PC-3 (cell line): ENCODE results near the gene PLXNA2. TPM values are rescaled to one million over a fixed set of nuclear protein-coding genes. Genes with fewer than 3 reads are reported as not detected.

Source experiments
- ATAC-seq: fragments of 200-7000 bp; cut with Tn5 transposase; 2 replicates; pipeline ENCODE4 v1.9.1; 2020; ENCODE audit warnings: mild to moderate bottlenecking, moderate library complexity
- BruUV-seq: library from RNA; stranded (reverse); fragments of 400-500 nt; replicated peaks from 2 replicates; lab custom pipeline; 2021; lab: Mats Ljungman, UMichigan
- CTCF ChIA-PET: fragments of 300-600 bp; sonication (Branson Sonifier 250); formaldehyde crosslinking; loops from one replicate; lab custom pipeline; 2022; ENCODE audit warnings: antibody characterized with exemption; lab: Charles Lee
- POLR2A ChIA-PET: fragments of 300-600 bp; sonication (Branson Sonifier 250); formaldehyde crosslinking; loops from one replicate; lab custom pipeline; 2022; ENCODE audit warnings: antibody characterized with exemption; ENCODE audit not compliant: unreplicated experiment; lab: Charles Lee
- DNase-seq: peaks from one replicate; pipeline ENCODE4 v3.0.0-alpha.2; 2015
- H2AFZ ChIP-seq: fragments of 300-600 bp; sonication (generic); 2 replicates; pipeline ENCODE4 v1.6.0; 2016; ENCODE audit warnings: antibody characterized with exemption, low read length
- H3F3A ChIP-seq: fragments of 300-600 bp; sonication (generic); one replicate; pipeline ENCODE4 v1.6.0; 2017; ENCODE audit warnings: antibody characterized with exemption, low read length, control low read depth, mild to moderate bottlenecking; ENCODE audit not compliant: unreplicated experiment
- H3K27ac ChIP-seq: fragments of 300-600 bp; sonication (generic); 2 replicates; pipeline ENCODE4 v1.5.1; 2016; ENCODE audit warnings: mild to moderate bottlenecking, low read length
- H3K27me3 ChIP-seq: fragments of 300-600 bp; sonication (generic); 2 replicates; pipeline ENCODE4 v1.6.1; 2016; ENCODE audit warnings: low read length, mixed read lengths
- H3K36me3 ChIP-seq: fragments of 300-600 bp; sonication (generic); 2 replicates; pipeline ENCODE4 v1.6.1; 2016; ENCODE audit warnings: low read depth, mixed run types, low read length, mixed read lengths
- H3K4me1 ChIP-seq: fragments of 300-600 bp; sonication (generic); 2 replicates; pipeline ENCODE4 v1.5.1; 2016; ENCODE audit warnings: low read length; ENCODE audit not compliant: insufficient read depth
- H3K4me2 ChIP-seq: fragments of 300-600 bp; sonication (generic); 2 replicates; pipeline ENCODE4 v1.6.0; 2016; ENCODE audit warnings: low read length
- H3K4me3 ChIP-seq: fragments of 300-600 bp; sonication (generic); 2 replicates; pipeline ENCODE4 v1.5.1; 2016; ENCODE audit warnings: mild to moderate bottlenecking, low read length, mixed read lengths
- H3K79me2 ChIP-seq: fragments of 300-600 bp; sonication (generic); 2 replicates; pipeline ENCODE4 v1.6.1; 2017; ENCODE audit warnings: low read length, mixed read lengths
- H3K9ac ChIP-seq: fragments of 300-600 bp; sonication (generic); 2 replicates; pipeline ENCODE4 v1.6.0; 2016; ENCODE audit warnings: mild to moderate bottlenecking, low read length
- H3K9me2 ChIP-seq: fragments of 300-600 bp; sonication (generic); replicated peaks from 2 replicates; pipeline ENCODE4 v1.6.1; 2016; ENCODE audit warnings: mixed run types, low read length, mixed read lengths
- H3K9me3 ChIP-seq: fragments of 300-600 bp; sonication (generic); 2 replicates; pipeline ENCODE4 v1.6.1; 2016; ENCODE audit warnings: low read length, mixed read lengths
- H4K20me1 ChIP-seq: fragments of 300-600 bp; sonication (generic); 2 replicates; pipeline ENCODE4 v1.6.1; 2016; ENCODE audit warnings: low read length, mixed read lengths
- EZH2 ChIP-seq: fragments of 300-600 bp; sonication (generic); IDR thresholded peaks from one replicate; pipeline ENCODE4 v1.6.1; 2017; ENCODE audit warnings: antibody characterized with exemption, mild to moderate bottlenecking, low read length; ENCODE audit not compliant: unreplicated experiment
- EZH2phosphoT487 ChIP-seq: fragments of 300-600 bp; sonication (generic); IDR thresholded peaks from 2 replicates; pipeline ENCODE4 v1.6.1; 2018; ENCODE audit warnings: mild to moderate bottlenecking, antibody characterized with exemption, low read length, borderline replicate concordance
- intact Hi-C: fragments of 100-400 bp; cut with micrococcal nuclease; formaldehyde crosslinking; loops from 2 replicates; pipeline ENCODE4 v1.9.0; 2023
- total RNA-seq: library from RNA; depleted of rRNA; stranded (reverse); fragments of >200 nt; gene quantifications from 2 replicates; pipeline ENCODE4 v1.2.3, GENCODE V29; 2014
- TF ChIP-seq, protein P1 (sequence below): fragments of 300-600 bp; sonication (generic); conservative IDR thresholded peaks from 2 replicates; pipeline ENCODE4 v1.5.1; 2017; ENCODE audit warnings: antibody characterized with exemption, low read depth, mild to moderate bottlenecking, low read length

Gene PLXNA2
- total RNA-seq, 1 experiment from 2014 or later, result 16.2 TPM

GRCh38 chr1:208150833-208151458, 93.2 kb downstream of the PLXNA2 start:
- H3K4me3 ChIP-seq, result no peak overlapping the region
- BruUV-seq, result no TSS peak
- TF ChIP-seq, protein P1, sequence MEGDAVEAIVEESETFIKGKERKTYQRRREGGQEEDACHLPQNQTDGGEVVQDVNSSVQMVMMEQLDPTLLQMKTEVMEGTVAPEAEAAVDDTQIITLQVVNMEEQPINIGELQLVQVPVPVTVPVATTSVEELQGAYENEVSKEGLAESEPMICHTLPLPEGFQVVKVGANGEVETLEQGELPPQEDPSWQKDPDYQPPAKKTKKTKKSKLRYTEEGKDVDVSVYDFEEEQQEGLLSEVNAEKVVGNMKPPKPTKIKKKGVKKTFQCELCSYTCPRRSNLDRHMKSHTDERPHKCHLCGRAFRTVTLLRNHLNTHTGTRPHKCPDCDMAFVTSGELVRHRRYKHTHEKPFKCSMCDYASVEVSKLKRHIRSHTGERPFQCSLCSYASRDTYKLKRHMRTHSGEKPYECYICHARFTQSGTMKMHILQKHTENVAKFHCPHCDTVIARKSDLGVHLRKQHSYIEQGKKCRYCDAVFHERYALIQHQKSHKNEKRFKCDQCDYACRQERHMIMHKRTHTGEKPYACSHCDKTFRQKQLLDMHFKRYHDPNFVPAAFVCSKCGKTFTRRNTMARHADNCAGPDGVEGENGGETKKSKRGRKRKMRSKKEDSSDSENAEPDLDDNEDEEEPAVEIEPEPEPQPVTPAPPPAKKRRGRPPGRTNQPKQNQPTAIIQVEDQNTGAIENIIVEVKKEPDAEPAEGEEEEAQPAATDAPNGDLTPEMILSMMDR, result no peak
- no peak for TF ChIP-seq EZH2
- no peak for TF ChIP-seq EZH2phosphoT487
- H3K4me1 ChIP-seq, result 0 out of 2 replicates have a peak, but pooled peaks cover 5% of the 10 kb centered on the region
- H3K27me3 ChIP-seq, result no peaks in the 10 kb centered on the region
- no peaks in the 10 kb centered on the region for H3K36me3 ChIP-seq
- no peaks in the 10 kb centered on the region for H3K79me2 ChIP-seq
- no peaks in the 10 kb centered on the region for H3F3A ChIP-seq
- ATAC-seq (no peak), DNase-seq (no peak)
- H3K9ac ChIP-seq, result no peak overlapping the region
- no peaks in the 10 kb centered on the region for H3K9me3 ChIP-seq
- POLR2A ChIA-PET, result no interaction called here
- CTCF ChIA-PET, result no interaction called here
- H3K27ac ChIP-seq, result no peak overlapping the region
- H3K9me2 ChIP-seq, result no peaks in the 10 kb centered on the region
- H4K20me1 ChIP-seq, result no peaks in the 10 kb centered on the region
- no peak overlapping the region for H2AFZ ChIP-seq
- no peak overlapping the region for H3K4me2 ChIP-seq
- intact Hi-C loops, result no loop called here

DNA sequence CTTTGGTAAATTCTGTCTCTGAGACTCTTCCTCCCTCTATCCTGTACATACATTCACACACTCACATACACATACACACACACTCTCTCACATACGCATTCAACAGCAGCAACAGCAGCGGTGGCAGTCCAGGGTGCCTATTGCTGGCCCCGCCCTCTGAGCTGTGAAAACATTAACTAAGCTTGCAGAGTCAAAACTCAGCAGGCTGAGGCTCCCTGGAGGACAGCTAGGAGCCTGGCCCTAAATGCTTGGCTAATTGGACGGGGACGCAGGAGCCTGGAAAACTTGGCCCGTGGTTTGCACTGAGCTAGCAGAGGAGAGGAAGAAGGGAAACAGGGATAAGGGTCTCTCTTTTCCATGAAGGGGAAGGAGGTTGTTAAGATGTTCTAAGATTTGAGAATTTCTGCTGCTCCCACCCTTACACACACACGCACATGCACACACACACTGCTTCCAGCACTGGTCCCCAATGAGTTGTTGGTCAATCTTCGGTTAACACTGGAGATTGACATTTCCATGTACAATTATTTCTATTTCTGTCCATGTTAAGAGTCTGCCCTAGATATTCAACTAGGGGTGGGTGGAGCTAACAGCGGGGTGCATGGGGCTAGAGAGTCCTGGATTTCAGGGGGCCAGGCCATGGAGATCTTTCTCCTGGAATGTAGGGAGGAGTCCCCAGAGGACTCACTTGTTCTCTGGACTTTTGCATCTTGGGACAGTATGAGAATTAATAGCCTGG, 94.2 kb downstream of the PLXNA2 start:
- intact Hi-C loops, result no loop called here
- ChIA-PET POLR2A (interaction anchor here (0.6 kb wide), 1 partner anchor 187 kb away, joined by 6 read pairs; no protein-coding TSS in a partner anchor), CTCF (no interaction called here)
- no peak overlapping the region for H3K9ac ChIP-seq
- H3K27ac ChIP-seq, result no peak overlapping the region
- H3F3A ChIP-seq, result no peaks in the 10 kb centered on the region
- H3K4me2 ChIP-seq, result no peak overlapping the region
- H3K79me2 ChIP-seq, result no peaks in the 10 kb centered on the region
- H3K27me3 ChIP-seq, result no peaks in the 10 kb centered on the region
- no peak for DNase-seq
- no peaks in the 10 kb centered on the region for H3K9me2 ChIP-seq
- no peaks in the 10 kb centered on the region for H3K9me3 ChIP-seq
- 0 out of 2 replicates have a peak, but pooled peaks cover 4% of the 10 kb centered on the region for H3K4me1 ChIP-seq
- TF ChIP-seq EZH2phosphoT487, result no peak
- TF ChIP-seq, protein P1, result no peak
- TF ChIP-seq EZH2, result no peak
- H3K4me3 ChIP-seq, result no peak overlapping the region
- no peak for ATAC-seq
- H3K36me3 ChIP-seq, result no peaks in the 10 kb centered on the region
- no TSS peak for BruUV-seq
- no peaks in the 10 kb centered on the region for H4K20me1 ChIP-seq
- no peak overlapping the region for H2AFZ ChIP-seq

DNA sequence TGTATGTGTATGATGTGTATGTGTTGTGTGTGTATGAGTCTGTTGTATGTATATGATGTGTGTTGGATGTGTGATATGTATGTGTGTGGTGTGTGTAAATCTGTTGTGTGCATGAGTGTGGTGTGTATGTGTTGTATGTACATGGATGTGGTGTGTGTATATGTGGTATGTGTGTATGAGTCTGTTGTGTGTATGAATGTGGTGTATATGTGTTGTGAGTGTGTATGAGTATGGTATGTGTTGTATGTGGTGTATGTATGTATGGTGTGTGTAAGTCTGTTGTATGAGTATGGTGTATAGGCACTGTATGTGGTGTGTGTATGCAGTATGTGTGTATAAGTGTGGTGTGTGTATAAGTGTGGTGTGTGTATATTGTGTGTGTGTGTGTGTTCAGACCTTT, 95.0 kb downstream of the PLXNA2 start:
- no peaks in the 10 kb centered on the region for H3F3A ChIP-seq
- H3K9me3 ChIP-seq, result no peaks in the 10 kb centered on the region
- no peak overlapping the region for H3K4me3 ChIP-seq
- ATAC-seq (no peak), DNase-seq (no peak)
- no peak overlapping the region for H3K27ac ChIP-seq
- H3K9me2 ChIP-seq, result no peaks in the 10 kb centered on the region
- no peak overlapping the region for H3K9ac ChIP-seq
- H3K4me2 ChIP-seq, result no peak overlapping the region
- TF ChIP-seq, protein P1, result no peak
- TF ChIP-seq EZH2, result no peak
- TF ChIP-seq EZH2phosphoT487, result no peak
- H3K36me3 ChIP-seq, result no peaks in the 10 kb centered on the region
- no peaks in the 10 kb centered on the region for H3K79me2 ChIP-seq
- ChIA-PET CTCF (no interaction called here), POLR2A (interaction anchor here (0.6 kb wide), 1 partner anchor 186 kb away, joined by 6 read pairs; no protein-coding TSS in a partner anchor)
- no TSS peak for BruUV-seq
- H2AFZ ChIP-seq, result no peak overlapping the region
- no peaks in the 10 kb centered on the region for H4K20me1 ChIP-seq
- no peaks in the 10 kb centered on the region for H3K4me1 ChIP-seq
- intact Hi-C loops, result no loop called here
- H3K27me3 ChIP-seq, result no peaks in the 10 kb centered on the region
